Measurements from ENCODE around the gene WNT3.

WNT3 gene

GRCh38 chr17:46836500-46836899, 18.0 kb upstream of the WNT3 start:
- DNase-seq (ENCODE audit: low read depth, low spot score) = no peak

- DNase-seq (ENCODE audit: low read depth, low spot score) = no peak
Observed at GRCh38 chr17:46834846-46835245, 16.4 kb upstream of the WNT3 start.

DNA sequence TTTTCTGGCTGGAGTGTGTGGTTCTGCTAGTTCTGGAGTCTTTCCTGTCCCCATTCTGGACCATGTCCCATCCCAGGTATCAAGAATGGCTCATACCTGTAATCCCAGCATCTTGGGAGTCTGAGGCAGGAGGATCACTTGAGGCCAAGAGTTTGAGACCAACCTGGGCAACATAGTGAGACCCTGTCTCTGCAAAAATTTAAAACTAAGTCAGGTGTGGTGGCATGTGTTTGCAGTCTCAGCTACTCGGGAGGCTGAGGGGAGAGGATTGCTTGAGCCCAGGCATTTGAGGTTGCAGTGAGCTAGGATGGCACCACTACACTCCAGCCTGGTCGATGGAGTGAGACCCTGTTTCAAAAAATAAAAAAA, 15.3 kb upstream of the WNT3 start:
- no peak for DNase-seq (ENCODE audit: low read depth, low spot score)

- peak; percentile 70 for DNase-seq (ENCODE audit: low read depth, low spot score)
Observed at GRCh38 chr17:46832945-46833839, 14.7 kb upstream of the WNT3 start.

DNA sequence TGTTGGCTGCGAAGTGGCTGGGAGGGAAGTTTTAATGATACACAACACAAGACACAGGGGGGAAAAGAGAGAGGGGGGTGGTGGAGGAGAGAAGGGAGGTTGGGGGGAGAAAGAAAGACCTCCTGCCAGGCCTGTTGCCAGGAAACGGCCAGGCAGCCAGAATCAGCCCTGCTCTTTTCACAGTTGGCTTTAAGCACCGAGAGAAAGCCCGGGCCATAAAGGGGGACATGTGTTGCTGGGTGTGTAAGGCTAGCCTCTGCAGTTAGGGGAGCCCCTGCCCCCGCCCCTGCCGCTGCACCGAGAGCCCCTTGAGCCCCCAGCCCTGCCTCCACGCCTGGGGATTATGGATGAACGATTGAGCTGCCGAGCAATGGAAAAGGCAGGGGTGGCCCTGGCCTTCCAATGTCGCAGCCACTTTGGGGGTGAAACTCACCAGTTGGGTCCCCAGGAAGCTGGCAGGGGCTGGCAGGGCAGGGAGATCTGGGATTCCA, 13.9 kb upstream of the WNT3 start:
- peak; percentile 45 for DNase-seq (ENCODE audit: low read depth, low spot score)

GRCh38 chr17:46831573-46832330, 13.3 kb upstream of the WNT3 start:
- no peak for DNase-seq (ENCODE audit: low read depth, low spot score)

GRCh38 chr17:46827274-46827673, 8.8 kb upstream of the WNT3 start:
- no peak for DNase-seq (ENCODE audit: low read depth, low spot score)

GRCh38 chr17:46826116-46826515, 7.6 kb upstream of the WNT3 start:
- DNase-seq (ENCODE audit: low read depth, low spot score) = no peak

GRCh38 chr17:46823657-46824056, 5.2 kb upstream of the WNT3 start:
- no peak for DNase-seq (ENCODE audit: low read depth, low spot score)

DNA sequence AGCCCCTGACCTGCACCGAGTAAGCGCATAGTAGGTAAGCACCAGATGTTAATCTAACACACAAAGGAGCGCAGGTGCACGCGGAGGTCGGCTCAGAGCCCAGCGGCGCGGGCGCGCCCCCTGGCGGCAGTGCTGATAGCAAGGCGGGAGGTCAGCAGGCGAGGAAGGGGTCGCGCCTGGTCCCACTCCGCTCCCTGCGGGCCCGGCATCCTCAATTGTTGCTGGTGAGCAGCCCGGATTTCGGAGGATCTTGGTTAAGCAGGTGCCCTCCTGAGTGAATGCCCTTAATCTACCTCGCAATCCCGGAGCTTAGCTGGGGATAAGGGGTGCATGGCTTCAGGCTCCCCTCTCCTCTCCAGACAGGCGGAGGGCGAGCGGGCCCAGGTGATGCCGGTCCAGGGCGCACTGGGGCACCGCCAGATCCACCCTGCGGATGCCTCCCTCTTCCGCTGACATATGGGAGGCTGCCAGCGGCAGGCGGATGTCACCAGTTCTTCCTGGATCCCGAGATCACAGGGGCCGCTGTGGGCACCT, 4.0 kb upstream of the WNT3 start:
- DNase-seq (ENCODE audit: low read depth, low spot score) = peak; percentile 84

DNA sequence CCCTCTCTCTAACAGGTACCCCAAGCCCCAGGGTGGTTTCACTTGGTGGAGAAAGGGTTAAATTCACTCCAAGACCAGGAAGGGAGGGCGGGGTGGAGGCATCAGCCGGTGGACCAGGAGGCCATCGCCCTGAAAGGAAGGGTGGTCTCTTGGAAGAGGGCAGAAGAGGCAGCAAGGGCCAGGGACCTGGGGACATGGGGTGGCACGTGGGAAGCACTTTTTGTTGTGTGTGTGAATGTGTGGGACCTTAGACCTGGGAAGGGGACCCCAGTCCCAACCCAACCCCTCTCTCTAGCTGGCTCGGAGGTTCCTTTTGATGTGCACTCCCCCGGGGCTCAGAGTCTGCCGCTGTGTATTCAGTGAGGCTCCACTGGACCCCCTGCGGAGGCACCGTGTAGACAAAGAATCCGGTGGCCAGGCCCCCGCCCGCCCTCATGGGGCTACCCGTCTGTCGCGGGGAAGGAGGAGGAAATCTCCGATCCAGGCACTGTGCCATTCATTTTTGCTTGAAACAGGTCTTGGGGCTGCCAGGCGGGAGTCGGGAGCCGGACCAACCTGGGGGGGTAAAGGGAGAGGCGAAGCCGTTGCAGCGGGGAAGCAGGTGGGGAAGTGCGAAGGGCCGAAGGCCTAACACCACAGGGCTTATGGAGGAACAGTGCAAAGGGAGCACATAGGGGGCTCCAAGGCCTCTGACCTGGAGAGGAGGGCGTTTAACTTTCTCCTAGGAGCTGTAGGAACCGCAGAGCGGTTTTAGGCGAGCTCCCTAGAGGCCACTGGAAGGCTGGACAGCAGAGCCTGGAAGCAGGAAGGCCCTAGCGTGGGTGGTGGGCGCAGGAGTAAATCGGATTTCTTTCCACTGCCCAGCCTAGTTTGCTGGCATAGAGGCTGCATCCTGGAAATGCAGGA, 3.2 kb upstream of the WNT3 start:
- peak; percentile 76 for DNase-seq (ENCODE audit: low read depth, low spot score)

DNA sequence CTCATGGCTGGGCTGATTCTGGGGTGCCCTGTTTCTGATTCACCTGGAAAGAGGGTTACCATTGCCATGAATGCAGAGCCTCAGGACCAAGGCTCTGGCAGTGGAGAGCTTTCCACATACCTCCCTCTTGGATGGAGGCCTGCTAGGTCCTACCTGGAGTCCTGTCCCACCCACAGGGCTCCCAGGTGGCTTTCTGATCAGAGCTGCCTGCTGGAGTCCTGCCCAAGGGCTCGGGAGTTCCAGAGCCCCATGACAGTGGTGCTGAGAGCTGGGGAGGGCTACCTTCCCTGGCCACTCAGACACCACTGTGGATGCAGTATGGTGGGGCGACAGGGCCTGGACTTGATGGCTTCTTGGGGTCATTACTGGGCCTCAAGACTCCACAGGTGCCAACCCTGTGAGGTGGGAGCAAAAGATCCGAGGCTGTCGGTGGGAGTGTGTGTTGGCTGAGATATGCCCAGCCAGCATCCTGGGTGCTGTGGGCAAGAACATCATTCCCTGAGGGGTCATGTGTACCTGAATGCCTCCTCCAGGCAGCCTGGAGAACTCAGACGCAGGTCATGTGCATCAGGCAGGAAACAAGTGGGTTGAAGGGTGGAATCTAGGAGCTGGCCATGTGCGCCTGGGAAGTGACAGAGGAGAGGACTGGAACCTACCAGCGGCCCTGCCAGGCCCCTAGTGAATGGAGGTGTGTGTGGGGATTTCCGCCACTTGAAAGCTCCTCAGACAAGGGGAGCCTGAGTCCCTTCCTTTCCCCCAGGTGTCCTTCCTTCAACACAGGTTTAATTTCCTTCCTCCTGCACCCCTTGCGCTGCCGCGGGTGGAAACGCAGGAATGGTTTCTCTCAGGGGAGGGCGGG, 2.3 kb upstream of the WNT3 start:
- DNase-seq (ENCODE audit: low read depth, low spot score) = peak; percentile 45

DNA sequence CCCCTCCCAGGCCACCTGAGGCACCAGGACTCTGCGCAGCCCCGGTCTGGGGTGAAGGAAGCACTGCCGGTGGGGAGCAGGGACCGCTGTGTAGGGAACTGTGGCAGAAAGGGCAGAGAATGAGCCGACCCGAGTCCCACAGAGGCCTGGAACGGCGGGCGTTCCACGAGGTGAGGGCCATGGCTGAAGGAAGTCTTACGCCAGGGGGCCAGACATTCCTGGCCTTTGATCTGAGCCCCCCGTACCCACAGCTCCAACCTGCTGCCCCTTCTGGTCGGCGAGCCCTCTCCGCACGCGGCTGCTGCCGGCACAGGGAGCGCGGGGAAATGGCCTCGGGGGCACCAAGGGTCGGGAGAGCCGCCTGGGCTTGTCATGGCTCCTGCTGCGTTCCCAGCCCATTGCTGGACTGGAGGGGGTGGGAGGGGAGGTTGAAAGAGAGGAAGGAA, 1.4 kb upstream of the WNT3 start:
- peak; percentile 74 for DNase-seq (ENCODE audit: low read depth, low spot score)

- peak; percentile 90 for DNase-seq (ENCODE audit: low read depth, low spot score)
Observed at GRCh38 chr17:46818929-46819859, 702 bp upstream of the WNT3 start.

- no peak for DNase-seq (ENCODE audit: low read depth, low spot score)
Observed at GRCh38 chr17:46817901-46818209, 637 bp downstream of the WNT3 start.

GRCh38 chr17:46817151-46817900, 1.2 kb downstream of the WNT3 start:
- peak; percentile 36 for DNase-seq (ENCODE audit: low read depth, low spot score)

DNA sequence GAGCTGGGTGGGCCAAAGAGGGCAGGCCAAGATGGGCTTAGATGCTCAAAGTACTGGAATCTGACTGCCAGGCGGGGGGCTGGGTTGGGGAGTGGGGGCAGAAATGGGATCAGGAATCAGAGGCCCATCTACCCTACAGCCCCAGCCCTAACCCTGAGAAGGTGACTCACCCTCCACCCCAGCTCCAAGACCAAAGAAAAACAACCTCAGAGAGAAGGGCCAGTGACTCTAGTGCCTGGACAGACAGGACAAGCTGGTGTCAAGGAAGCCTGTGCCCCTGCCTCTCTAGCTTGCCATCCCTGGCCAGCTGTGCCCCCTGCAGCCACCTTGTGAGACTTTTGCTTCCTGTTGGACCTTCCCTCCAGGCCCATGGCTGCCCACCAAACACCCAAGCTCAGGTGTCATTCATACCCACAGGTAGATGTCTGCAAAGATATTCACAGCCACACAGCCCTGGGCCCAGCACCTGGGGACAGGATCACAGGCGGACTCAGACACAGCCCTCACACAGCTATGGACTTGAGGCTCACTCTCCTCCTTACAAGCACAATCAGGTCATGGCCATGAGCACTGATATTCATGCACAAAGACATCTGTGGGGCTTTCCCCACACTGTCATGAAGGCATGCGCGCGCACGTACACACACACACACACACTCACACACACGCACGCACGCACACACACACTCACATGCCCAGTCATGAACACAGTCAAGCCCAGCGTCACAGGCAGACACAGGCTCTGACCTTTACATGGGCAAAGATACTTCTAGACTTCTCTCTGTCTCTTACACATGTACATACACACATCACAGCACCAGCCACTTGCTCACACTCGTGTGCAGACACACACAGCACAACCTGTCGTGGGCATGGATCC, 2.8 kb downstream of the WNT3 start:
- DNase-seq (ENCODE audit: low read depth, low spot score) = peak; percentile 37

DNA sequence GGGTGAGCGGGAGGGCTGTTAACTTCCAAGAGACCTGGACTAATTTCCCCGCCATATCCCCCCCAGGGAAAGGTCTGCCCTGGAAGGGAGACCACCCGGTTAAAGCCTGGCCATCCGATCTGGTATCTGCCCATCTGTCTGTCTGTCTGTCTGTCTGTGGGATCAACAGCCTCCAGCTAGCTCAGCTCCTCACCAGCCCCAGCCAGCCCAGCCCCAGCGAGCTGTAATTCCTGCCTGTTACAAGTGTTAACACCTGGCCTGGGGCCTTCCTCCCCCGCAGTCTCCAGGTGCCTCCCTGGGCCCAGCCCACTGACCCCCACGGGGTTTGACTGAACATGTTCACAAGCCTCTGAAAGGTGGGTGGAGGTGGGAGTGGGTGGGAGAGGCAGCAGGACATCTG, 4.0 kb downstream of the WNT3 start:
- DNase-seq (ENCODE audit: low read depth, low spot score) = peak; percentile 86
